ENCODE measurements around the gene TCF12.

The TCF12 gene

GRCh38 chr15:57327985-57328471 lies 409.6 kb downstream of the TCF12 start:
- DNase-seq = no peak

GRCh38 chr15:57328479-57328878 lies 410.0 kb downstream of the TCF12 start:
- DNase-seq = no peak

- no peak for DNase-seq
Observed at GRCh38 chr15:57328897-57329296, 410.5 kb downstream of the TCF12 start.

- no peak for DNase-seq
Observed at GRCh38 chr15:57329582-57330367, 411.3 kb downstream of the TCF12 start.

- no peak for DNase-seq
Observed at GRCh38 chr15:57330619-57331340, 412.3 kb downstream of the TCF12 start.

GRCh38 chr15:57332326-57332725 lies 413.9 kb downstream of the TCF12 start:
- DNase-seq = no peak

- DNase-seq = no peak
Observed at GRCh38 chr15:57333487-57333886, 415.0 kb downstream of the TCF12 start.

- DNase-seq = no peak
Observed at GRCh38 chr15:57334257-57334656, 415.8 kb downstream of the TCF12 start.

GRCh38 chr15:57335293-57335715 lies 416.9 kb downstream of the TCF12 start:
- DNase-seq = no peak

- DNase-seq = no peak
Observed at GRCh38 chr15:57335719-57336118, 417.3 kb downstream of the TCF12 start.

- DNase-seq = no peak
Observed at GRCh38 chr15:57337868-57338411, 419.5 kb downstream of the TCF12 start.

- no peak for DNase-seq
Observed at GRCh38 chr15:57339321-57339720, 420.9 kb downstream of the TCF12 start.

Data from CD4-positive, alpha-beta T cell treated with Interleukin-4 for 4 hours (primary cell).